ENCODE results near the gene KHDC1. TPM values are rescaled to one million over a fixed set of nuclear protein-coding genes. Genes with fewer than 3 reads are reported as not detected.
"Not testable (repeated sequence)": the region's sequence is repeated elsewhere in the genome, so short reads cannot be mapped to it uniquely, and the experiment has no call there.

Gene KHDC1
- total and polyA plus RNA-seq, 12 donors: 0.25 to 2.2 (median 0.83) TPM; not detected in 1

DNA sequence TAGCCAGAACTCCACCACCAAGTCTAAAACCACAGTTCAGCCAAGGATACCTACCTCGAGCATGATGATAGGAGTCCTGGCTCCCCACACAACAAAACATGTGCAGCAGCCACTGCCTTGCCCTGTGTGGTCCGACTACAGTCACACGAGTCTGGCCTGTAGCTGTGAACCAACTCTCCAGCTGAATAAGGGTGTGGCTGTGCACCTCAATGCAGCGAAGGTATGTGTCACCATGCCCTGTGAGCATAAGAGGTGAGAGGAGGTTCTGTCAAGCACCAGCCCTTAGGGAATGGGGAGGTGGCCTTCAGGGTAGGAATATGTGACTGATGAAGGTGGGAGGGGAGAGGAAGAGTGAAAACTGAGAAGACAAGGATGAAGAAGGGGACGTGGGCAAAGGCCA lies 21.0 kb downstream of the KHDC1 start:
- intact Hi-C loops (cut with DNase I): no loop called here
- H3K36me3 ChIP-seq (replicated peaks in 1 of 2): no peaks in the 10 kb centered on the region
- no peaks in the 10 kb centered on the region for H3K27me3 ChIP-seq
- no peak overlapping the region for H3K4me3 ChIP-seq
- TF ChIP-seq, protein P1, sequence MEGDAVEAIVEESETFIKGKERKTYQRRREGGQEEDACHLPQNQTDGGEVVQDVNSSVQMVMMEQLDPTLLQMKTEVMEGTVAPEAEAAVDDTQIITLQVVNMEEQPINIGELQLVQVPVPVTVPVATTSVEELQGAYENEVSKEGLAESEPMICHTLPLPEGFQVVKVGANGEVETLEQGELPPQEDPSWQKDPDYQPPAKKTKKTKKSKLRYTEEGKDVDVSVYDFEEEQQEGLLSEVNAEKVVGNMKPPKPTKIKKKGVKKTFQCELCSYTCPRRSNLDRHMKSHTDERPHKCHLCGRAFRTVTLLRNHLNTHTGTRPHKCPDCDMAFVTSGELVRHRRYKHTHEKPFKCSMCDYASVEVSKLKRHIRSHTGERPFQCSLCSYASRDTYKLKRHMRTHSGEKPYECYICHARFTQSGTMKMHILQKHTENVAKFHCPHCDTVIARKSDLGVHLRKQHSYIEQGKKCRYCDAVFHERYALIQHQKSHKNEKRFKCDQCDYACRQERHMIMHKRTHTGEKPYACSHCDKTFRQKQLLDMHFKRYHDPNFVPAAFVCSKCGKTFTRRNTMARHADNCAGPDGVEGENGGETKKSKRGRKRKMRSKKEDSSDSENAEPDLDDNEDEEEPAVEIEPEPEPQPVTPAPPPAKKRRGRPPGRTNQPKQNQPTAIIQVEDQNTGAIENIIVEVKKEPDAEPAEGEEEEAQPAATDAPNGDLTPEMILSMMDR (IDR thresholded peaks at IDR 0.05): no peak
- no peak for TF ChIP-seq POLR2A (IDR thresholded peaks at IDR 0.05)
- no peak for DNase-seq
- no peaks in the 10 kb centered on the region for H3K9me3 ChIP-seq (replicated peaks in 1 of 3)
- H3K4me1 ChIP-seq (replicated peaks in 1 of 2): no peaks in the 10 kb centered on the region
- H3K27ac ChIP-seq: no peak overlapping the region
- WGBS, 4 donors: 79 to 87% (median 83%) methylated on average over 4 to 5 of the region's 5 CpGs

DNA sequence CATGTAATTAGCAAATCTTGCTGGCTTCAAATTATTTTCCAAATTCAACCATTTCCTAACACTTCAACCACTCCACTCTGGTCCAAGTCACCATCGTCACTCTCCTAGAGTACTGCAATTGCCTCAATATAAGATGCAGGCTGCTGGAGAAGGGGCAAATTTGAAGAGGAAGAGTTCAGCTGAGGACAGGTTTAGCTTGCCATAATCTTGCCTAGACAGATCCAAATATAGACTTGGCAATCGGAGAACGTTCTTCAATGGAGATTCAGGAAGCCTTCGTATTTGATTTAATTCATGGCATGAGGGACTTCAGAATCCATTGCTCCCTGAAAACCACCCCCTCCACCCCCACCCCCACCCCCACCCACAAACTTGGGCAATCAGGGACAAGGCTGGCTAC lies 22.3 kb downstream of the KHDC1 start:
- TF ChIP-seq, protein P1 (IDR thresholded peaks at IDR 0.05): no peak
- TF ChIP-seq POLR2A (IDR thresholded peaks at IDR 0.05): no peak

DNA sequence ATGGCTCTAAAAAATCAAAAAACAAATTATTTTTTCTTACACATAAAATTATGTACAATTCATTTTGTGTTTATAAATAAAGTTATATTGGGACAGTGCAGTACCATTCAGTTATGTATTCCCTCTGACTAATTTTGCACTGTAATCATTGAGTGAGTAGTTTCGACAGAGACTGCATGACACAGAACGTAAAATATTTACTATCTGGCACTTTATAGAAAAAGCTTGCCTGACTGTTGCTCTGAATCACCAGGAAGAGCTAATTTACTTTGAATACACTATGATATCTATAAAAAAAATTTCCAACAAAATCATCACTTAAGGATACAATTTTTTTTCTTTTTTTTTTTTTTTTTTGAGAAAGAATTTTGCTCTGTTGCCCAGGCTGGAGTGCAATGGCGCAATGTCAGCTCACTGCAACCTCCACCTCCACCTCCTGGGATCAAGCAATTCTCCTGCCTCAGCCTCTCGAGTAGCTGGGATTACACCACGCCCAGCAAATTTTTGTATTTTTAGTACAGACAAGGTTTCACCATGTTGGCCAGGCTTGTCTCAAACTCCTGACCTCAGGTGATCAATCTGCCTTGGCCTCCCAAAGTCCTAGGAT lies 26.7 kb downstream of the KHDC1 start:
- 75 to 86% (median 82%) methylated on average over 5 of the region's 5 CpGs for WGBS, 4 donors
- no peak overlapping the region for H3K4me3 ChIP-seq
- H3K9me3 ChIP-seq (replicated peaks in 1 of 3): no peaks in the 10 kb centered on the region
- no peak for TF ChIP-seq POLR2A (IDR thresholded peaks at IDR 0.05)
- TF ChIP-seq, protein P1 (IDR thresholded peaks at IDR 0.05): no peak
- no peaks in the 10 kb centered on the region for H3K27me3 ChIP-seq
- H3K4me1 ChIP-seq (replicated peaks in 1 of 2): no peaks in the 10 kb centered on the region
- DNase-seq: no peak
- H3K27ac ChIP-seq: no peak overlapping the region
- intact Hi-C loops (cut with DNase I): no loop called here
- H3K36me3 ChIP-seq (replicated peaks in 1 of 2): no peaks in the 10 kb centered on the region

More for the DNA sequence above, 22.3 kb downstream of the KHDC1 start:
- Histone ChIP-seq H3K9me3 (replicated peaks in 1 of 3) (no peaks in the 10 kb centered on the region), H3K4me3 (no peak overlapping the region), H3K36me3 (replicated peaks in 1 of 2) (no peaks in the 10 kb centered on the region), H3K27me3 (no peaks in the 10 kb centered on the region), H3K27ac (no peak overlapping the region), H3K4me1 (replicated peaks in 1 of 2) (no peaks in the 10 kb centered on the region)
- no peak for DNase-seq
- 81 to 94% (median 83%) methylated on average over 4 of the region's 4 CpGs for WGBS, 4 donors
- intact Hi-C loops (cut with DNase I): no loop called here

DNA sequence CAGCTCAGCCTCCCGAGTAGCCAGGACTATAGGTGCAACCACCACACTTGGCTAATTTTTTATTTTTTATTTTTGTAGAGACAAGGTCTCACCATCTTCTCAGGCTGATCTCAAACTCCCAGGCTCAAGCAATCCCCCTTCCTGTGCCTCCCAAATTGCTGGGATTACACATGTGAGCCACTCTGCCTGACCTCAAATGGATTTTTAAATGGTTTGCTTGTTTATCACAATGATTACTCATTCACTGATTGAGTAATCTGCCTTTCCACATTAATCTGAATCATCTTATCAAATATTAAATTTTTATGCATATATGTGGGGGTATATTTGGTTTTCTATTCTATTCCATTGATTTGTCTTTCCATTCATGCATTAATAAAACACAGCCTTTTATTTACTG lies 28.3 kb downstream of the KHDC1 start:
- 71 to 100% (median 78%) methylated on average over 1 of the region's 1 CpG for WGBS, 4 donors
- intact Hi-C loops (cut with DNase I): no loop called here
- no peak overlapping the region for H3K27ac ChIP-seq
- DNase-seq: no peak
- H3K4me1 ChIP-seq (replicated peaks in 1 of 2): no peaks in the 10 kb centered on the region
- no peak for TF ChIP-seq POLR2A (IDR thresholded peaks at IDR 0.05)
- TF ChIP-seq, protein P1 (IDR thresholded peaks at IDR 0.05): no peak
- H3K27me3 ChIP-seq: no peaks in the 10 kb centered on the region
- H3K9me3 ChIP-seq (replicated peaks in 1 of 3): no peaks in the 10 kb centered on the region
- no peak overlapping the region for H3K4me3 ChIP-seq
- H3K36me3 ChIP-seq (replicated peaks in 1 of 2): no peaks in the 10 kb centered on the region

DNA sequence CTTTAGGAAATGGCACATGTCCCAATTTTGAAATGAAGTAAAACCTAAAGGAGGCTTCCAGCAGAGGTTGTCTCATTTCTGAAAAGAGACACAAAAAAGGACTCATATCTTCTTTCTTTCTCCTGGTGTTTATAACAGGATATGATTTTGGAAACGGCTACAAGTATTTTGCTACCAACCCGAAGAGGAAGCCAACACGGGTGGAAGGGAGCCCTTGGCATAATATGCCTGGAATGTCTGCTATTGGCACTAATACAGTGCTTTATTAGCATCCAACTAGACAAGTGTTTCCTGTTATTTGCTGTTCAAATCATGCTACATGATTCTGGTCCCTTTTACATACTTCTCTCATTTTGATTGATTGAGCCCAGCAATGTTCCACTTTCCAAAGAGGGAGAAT lies 29.0 kb downstream of the KHDC1 start:
- WGBS, 4 donors: 48 to 64% (median 56%) methylated on average over 3 of the region's 3 CpGs
- H3K4me1 ChIP-seq (replicated peaks in 1 of 2); H3K36me3 ChIP-seq (replicated peaks in 1 of 2); intact Hi-C loops (cut with DNase I); H3K27ac ChIP-seq; H3K4me3 ChIP-seq; DNase-seq; H3K9me3 ChIP-seq (replicated peaks in 1 of 3); H3K27me3 ChIP-seq: not testable (repeated sequence)

All from adrenal gland (tissue), 12 donors.